ENCODE data around the gene FCHO2.
A peak's percentile ranks its signal among the peaks of the same experiment; 100 is the strongest.

FCHO2 gene

GRCh38 chr5:73037545-73037944 lies 81.7 kb downstream of the FCHO2 start:
- no peak for DNase-seq

DNA sequence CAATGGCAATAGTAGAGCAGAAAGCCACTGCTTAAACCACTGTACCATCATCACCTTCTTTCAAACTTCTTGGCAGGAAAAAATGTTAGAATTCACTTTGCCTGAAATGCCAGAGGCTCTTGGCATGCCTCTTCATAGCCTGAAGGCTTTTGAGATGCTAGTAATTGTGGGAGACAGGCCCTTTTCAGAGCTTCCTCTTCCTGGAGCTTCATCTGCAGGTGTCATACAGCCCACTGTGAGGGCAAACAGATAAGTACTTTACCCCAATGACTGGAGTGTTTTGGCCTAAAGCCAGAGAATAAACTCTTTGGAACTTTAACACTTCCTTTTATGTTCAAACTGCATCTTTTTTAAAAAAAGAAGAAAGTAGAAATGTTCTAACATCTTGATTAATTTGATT lies 83.2 kb downstream of the FCHO2 start:
- DNase-seq, result no peak

GRCh38 chr5:73042993-73043392 lies 87.2 kb downstream of the FCHO2 start:
- DNase-seq, result no peak

GRCh38 chr5:73044546-73044945 lies 88.7 kb downstream of the FCHO2 start:
- DNase-seq, result no peak

- no peak for DNase-seq
These were observed 89.8 kb downstream of the FCHO2 start for GRCh38 chr5:73045623-73046022.

GRCh38 chr5:73061593-73061992 lies 105.8 kb downstream of the FCHO2 start:
- DNase-seq, result no peak

GRCh38 chr5:73066466-73066865 lies 110.6 kb downstream of the FCHO2 start:
- no peak for DNase-seq

- no peak for DNase-seq
These were observed 111.4 kb downstream of the FCHO2 start for GRCh38 chr5:73067213-73067612.

DNA sequence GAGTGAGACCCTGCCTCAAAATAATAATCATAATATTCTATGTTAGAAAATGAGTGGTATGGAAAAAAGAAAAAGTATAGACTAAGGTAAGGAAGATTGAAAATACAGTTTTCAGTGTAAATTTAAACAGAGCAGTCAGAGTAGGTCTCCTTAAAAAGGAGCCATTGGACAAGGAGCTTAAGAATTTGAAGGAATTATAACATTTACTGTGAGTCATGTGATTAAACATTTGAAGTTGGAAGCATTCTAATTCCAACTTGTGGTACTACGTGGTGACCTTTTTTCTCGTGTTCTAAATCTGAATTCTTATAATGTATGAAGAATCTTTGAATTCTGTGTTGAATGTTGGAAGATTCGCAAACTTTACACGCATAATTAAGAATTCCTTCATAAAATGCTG lies 125.3 kb downstream of the FCHO2 start:
- no peak for DNase-seq

DNA sequence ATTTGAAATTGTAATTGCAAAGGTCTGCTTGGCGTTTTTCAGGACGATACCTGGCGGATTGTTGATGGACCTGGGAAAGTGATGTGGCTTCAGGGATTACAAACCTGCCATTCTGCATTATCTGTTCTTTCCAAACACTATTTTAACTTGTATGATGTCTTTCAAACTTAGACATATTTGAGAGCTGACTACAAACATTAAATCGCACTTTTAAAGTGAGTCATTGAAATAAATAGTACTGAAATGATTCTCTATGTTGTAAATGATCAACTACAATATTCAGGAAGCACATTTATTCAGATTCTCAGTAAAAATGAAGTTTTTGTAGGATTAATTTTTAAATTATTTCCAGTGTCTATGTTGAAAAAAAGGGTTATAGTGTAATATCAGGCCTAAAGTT lies 132.2 kb downstream of the FCHO2 start:
- DNase-seq, result no peak

DNA sequence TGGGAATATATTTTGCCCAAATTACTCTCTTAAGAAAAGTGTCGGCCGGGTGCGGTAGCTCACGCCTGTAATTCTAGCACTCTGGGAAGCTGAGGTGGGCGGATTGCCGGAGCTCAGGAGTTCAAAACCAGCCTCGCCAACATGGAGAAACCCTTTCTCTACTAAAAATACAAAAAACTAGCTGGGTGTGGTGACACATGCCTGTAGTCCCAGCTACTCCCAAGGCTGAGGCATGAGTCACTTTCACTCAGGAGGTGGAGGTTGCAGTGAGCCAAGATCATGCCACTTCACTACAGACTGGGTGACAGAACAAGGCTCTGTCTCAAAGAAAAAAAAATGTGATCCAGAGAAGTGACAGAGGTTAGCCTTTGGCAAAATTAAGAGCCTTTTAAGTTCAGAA lies 138.1 kb downstream of the FCHO2 start:
- peak; percentile 6 for DNase-seq

DNA sequence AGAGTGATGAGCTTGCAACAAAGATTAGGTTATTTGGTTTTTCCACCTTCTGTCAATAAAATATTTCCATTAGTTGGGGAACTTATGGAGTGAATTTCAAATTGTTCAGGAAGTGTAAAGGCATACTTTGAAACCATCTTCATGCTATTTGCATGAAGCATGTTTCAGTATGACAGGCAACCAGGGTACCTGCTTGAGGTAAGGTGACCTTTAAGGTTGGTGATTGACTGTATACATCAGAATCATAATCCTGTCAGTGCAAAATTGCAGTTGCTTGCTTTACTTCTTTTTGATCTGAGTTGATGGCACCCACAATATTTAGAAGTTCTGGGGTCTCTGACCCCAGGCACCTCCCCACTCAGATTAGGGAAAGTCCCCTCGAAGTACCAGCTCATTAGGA lies 138.6 kb downstream of the FCHO2 start:
- no peak for DNase-seq

DNA sequence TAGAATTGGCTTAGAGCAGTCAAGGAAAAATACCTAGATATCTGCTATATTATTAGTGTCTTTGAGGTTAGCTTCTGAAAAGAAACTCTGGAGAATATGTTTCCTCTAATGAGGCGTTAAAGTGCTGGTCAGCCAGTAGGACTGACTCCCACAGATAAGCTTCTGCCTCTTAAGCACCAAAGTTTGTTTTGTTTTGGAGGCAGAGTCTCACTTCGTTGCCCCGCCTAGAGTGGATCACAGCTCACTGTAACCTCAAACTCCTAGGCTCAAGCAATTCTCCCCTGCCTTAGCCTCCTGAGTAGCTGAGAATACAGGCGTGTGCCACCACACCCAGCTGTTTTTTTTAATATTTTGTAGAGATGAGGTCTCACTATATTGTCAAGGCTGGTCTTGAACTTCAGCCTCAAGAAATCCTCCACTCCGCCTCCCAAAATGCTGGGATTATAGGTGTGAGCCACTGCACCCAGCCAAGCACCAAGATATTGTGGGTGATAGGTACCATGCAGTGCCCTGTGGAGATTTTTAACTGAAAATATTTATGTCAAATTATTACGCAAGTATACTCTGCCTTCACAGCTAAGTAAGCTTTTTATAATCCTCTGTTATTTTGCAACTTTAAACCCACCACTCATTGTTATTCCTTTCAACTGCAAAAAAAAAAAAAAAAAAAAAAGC lies 139.9 kb downstream of the FCHO2 start:
- DNase-seq, result no peak

- DNase-seq, result no peak
These were observed 140.4 kb downstream of the FCHO2 start for GRCh38 chr5:73096239-73096575.

- no peak for DNase-seq
These were observed 141.9 kb downstream of the FCHO2 start for GRCh38 chr5:73097740-73098139.

DNA sequence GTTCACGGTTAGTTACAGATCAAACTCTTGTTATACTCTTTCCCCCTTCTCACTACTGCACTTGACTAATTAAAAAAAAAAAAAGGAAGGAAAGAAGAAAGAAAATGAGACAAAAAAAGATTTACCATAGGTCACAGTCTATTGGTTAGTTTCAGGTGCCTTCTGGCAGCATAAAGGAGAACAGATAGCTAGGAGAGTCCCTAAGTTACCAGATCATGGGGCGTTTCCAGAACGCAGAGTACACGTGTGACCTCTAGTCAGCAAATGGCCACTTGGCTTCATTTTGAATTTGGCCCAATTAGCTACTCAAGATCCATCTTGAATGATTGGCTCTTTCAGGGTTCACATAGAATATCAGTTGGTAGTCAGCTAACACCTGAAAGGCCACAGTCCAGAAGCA lies 144.3 kb downstream of the FCHO2 start:
- DNase-seq, result no peak

DNA sequence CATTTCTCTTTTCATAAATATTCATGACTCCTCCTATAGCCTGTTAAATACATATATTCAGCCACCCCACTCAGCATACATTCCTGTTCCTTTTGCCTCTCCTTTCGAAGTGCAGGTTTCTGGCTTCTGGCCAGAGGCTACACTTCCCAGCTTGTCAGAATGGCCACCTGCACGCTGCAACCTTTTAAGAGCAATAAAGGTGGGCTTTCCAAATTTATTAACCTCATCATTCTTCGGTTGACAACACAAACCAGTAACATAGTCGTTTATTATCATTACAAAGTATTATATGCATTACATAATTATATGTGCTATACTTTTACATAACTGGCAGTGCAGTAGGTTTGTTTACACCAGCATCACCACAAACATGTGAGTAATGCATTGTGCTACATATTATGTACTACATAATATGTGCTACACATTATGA lies 148.0 kb downstream of the FCHO2 start:
- DNase-seq, result no peak

DNA sequence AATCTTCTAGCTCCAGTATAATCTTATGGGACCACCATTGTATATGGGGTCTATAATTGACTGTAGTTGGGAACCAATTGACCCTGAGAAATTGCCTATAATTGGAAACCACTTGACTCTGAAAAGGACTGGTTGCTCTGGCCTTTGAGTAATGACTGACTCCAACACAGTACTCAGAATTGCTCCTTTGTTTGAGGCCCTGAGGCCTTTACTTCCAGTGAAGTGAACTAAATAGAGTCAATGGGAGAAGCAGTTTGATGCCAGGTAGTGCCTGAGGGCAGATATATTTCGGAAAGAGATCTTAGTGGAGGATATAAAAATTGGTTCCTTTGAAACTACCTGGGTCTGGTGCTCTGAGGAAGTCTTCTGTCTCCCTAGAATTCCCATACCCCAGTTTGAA lies 148.5 kb downstream of the FCHO2 start:
- DNase-seq, result no peak

DNA sequence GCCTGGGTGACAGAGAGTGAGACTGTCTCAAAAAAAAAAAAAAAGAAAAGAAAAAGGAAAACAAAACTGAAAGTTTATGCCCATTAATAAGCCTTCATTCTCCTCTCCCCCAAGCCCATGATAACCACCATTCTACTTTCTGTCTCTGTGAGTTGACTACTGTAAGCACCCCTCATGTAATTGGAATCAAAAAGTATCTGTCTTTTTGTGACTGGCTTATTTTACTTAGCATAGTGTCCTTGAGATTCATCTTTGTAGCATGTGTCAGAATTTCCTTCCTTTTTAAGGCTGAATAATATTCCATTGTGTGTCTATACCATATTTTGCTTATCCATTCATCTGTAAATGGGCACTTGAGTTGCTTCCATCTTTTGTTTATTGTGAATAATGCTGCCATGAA lies 150.5 kb downstream of the FCHO2 start:
- DNase-seq, result no peak

GRCh38 chr5:73110190-73110589 lies 154.3 kb downstream of the FCHO2 start:
- no peak for DNase-seq

- DNase-seq, result no peak
These were observed 155.7 kb downstream of the FCHO2 start for GRCh38 chr5:73111536-73111935.

DNA sequence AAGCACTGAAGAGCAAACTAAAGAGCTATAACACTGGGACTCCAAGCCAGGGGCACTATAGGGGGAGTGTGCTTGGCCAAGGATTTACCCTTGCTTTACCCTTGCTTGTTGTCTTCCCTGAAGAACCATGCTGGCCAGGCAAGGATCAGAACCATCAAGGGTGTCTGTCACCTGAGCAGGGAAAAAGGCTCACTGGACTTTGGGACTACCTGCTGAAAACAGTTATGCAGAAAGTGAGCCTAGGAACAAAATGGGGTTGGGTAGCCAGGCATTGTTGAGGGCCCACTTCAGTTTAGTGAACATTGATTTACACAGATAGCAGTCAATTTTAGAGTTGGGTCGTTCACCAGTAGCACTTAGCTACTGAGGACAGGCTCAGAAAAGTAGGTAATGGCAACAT lies 156.5 kb downstream of the FCHO2 start:
- DNase-seq, result no peak

DNA sequence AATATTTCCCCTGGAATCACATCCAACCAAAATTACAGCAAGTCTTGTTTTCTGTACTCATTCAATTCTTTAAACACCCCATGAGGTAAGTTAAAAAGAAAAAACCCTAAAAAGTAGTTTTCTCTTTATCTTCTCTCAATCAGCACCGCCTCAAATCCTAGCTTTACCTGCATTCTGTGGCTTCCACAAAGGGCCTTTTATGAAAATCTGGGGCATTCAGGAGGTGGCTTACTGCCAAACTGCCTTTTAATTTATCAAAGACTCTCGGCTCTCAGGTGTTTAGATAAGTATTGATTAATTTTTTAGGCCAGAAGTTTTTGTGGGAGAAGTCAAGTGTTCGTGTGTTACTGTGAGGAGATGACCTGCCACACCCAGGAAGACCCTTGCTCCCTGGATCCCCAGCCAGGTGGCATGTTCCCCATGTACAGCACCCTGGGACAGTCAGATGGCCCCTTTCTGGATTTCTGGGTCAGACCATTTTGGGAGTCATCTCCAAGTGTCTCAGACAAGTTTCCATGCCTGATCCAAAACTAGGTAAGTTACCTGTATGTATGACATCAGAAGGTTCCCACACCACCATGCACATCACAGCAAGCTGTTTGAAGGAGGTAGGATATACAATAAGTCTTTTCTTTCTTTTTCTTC lies 158.3 kb downstream of the FCHO2 start:
- no peak for DNase-seq

DNA sequence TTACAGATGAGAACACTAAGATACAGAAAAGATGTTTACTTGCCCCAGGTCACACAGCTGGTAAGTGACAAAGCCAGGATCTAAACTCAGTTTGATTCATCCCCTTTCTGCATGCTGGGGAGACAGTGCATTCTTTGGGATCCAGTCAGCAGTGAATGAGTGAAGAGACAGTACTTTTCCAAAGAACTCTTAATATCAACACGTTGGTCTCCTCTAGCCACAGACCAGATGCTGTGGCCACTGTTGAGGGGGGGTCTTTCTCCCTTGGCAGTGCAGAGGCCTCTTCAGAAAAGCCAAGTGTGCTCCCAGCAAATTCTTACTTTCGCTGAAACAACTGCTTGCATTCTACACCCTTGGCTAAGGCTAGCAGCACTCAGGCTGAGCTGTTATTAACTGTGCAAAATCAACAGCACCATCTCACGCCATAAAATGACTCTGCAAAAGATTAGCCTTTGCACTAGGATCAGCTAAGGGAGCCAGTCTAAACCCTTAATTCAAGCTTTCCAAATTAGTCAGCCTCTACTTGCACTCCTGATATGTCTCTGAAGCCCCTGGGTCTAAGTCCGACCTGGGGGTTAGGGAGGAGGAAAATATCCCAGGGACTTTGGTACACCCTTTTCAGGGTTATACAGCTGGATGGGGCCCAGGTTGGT lies 159.7 kb downstream of the FCHO2 start:
- peak; percentile 24 for DNase-seq

- DNase-seq, result no peak
These were observed 160.7 kb downstream of the FCHO2 start for GRCh38 chr5:73116506-73116905.

All from T1000 (cell line).